ENCODE results near the gene ADAMTS12.

ADAMTS12 gene

DNA sequence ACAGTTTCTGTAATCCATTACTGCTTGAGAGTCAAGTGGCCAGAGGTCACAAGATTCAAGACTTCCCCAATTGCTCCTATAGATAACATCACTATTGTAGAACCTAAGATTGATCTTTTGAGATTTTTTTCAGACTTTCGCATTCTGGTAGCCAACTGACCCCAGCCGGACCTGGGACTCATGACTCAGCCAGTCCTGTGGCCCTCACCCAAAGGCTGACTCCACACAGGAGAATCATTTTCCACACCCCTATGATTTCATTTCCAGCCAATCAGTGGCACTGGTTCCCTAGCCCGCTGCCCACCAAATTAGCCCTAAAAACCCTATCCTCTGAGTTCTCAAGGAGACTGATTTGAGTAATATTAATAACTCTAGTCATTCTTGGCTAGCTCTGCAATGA is 414.8 kb downstream of the ADAMTS12 start:
- TF ChIP-seq POLR2AphosphoS5 (IDR thresholded peaks at IDR 0.05; ENCODE audit: low read depth, low read length) (no peak), TAF1 (IDR thresholded peaks at IDR 0.05; ENCODE audit: borderline replicate concordance, insufficient read depth, low read length) (no peak), SIN3A (IDR thresholded peaks at IDR 0.05; ENCODE audit: borderline replicate concordance, insufficient read depth, low read length) (no peak), FOXP2 (optimal IDR thresholded peaks at IDR 0.05; ENCODE audit: borderline replicate concordance, extremely low read depth, extremely low read length, insufficient read depth) (no peak)
- TF ChIP-seq, protein P1, sequence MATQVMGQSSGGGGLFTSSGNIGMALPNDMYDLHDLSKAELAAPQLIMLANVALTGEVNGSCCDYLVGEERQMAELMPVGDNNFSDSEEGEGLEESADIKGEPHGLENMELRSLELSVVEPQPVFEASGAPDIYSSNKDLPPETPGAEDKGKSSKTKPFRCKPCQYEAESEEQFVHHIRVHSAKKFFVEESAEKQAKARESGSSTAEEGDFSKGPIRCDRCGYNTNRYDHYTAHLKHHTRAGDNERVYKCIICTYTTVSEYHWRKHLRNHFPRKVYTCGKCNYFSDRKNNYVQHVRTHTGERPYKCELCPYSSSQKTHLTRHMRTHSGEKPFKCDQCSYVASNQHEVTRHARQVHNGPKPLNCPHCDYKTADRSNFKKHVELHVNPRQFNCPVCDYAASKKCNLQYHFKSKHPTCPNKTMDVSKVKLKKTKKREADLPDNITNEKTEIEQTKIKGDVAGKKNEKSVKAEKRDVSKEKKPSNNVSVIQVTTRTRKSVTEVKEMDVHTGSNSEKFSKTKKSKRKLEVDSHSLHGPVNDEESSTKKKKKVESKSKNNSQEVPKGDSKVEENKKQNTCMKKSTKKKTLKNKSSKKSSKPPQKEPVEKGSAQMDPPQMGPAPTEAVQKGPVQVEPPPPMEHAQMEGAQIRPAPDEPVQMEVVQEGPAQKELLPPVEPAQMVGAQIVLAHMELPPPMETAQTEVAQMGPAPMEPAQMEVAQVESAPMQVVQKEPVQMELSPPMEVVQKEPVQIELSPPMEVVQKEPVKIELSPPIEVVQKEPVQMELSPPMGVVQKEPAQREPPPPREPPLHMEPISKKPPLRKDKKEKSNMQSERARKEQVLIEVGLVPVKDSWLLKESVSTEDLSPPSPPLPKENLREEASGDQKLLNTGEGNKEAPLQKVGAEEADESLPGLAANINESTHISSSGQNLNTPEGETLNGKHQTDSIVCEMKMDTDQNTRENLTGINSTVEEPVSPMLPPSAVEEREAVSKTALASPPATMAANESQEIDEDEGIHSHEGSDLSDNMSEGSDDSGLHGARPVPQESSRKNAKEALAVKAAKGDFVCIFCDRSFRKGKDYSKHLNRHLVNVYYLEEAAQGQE (IDR thresholded peaks at IDR 0.05; ENCODE audit: insufficient read depth in 1 of 2, low read depth in 2 of 2, low read length in 2 of 2) = no peak

DNA sequence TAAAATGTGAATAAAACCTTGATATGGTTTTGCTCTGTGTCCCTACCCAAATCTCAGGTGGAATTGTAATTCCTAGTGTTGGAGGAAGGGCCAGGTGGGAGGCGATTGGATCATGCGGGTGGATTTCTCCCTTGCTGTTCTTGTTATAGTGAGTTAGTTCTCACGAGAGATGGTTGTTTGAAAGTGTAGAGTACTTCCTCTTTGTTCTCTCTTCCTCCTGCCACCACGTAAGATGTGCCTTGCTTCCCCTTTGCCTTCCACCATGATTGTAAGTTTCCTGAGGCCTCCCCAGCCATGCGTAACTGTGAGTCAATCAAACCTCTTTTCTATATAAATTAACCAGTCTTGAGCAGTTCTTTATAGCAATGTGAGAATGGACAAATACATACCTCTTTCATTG is 416.1 kb downstream of the ADAMTS12 start:
- no peak for TF ChIP-seq TAF1 (IDR thresholded peaks at IDR 0.05; ENCODE audit: borderline replicate concordance, insufficient read depth, low read length)
- TF ChIP-seq SIN3A (IDR thresholded peaks at IDR 0.05; ENCODE audit: borderline replicate concordance, insufficient read depth, low read length) = no peak
- TF ChIP-seq, protein P1 (IDR thresholded peaks at IDR 0.05; ENCODE audit: insufficient read depth in 1 of 2, low read depth in 2 of 2, low read length in 2 of 2) = no peak
- no peak for TF ChIP-seq POLR2AphosphoS5 (IDR thresholded peaks at IDR 0.05; ENCODE audit: low read depth, low read length)
- no peak for TF ChIP-seq FOXP2 (optimal IDR thresholded peaks at IDR 0.05; ENCODE audit: borderline replicate concordance, extremely low read depth, extremely low read length, insufficient read depth)

DNA sequence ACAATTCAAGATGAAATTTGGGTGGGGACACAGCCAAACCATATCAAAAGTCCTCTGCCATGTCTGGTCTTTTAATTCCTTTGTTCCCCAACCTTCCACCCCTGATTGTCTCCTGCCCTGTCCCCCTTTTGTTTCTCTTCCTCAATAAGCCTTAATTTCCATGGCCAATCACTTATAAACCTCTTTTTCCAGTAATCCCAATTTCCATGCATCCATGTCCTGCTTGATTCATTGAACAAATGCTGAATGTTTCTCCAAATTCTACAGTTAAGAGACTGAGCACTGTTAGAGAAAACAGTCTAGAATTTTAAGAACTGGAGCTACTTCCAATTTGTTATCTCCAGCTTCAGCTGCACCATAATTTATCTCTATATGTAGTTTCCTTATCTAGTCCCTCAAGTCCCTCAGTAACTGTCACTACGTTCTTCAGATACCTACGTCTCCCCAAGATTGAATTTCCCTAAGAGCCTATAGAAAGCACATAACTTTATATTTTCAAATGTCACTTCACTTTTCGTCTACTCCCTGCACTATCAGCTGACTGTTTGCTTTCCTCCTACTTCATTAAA is 416.8 kb downstream of the ADAMTS12 start:
- TF ChIP-seq SIN3A (IDR thresholded peaks at IDR 0.05; ENCODE audit: borderline replicate concordance, insufficient read depth, low read length) (no peak), FOXP2 (optimal IDR thresholded peaks at IDR 0.05; ENCODE audit: borderline replicate concordance, extremely low read depth, extremely low read length, insufficient read depth) (no peak), POLR2AphosphoS5 (IDR thresholded peaks at IDR 0.05; ENCODE audit: low read depth, low read length) (no peak), TAF1 (IDR thresholded peaks at IDR 0.05; ENCODE audit: borderline replicate concordance, insufficient read depth, low read length) (no peak)
- TF ChIP-seq, protein P1 (IDR thresholded peaks at IDR 0.05; ENCODE audit: insufficient read depth in 1 of 2, low read depth in 2 of 2, low read length in 2 of 2) = no peak

DNA sequence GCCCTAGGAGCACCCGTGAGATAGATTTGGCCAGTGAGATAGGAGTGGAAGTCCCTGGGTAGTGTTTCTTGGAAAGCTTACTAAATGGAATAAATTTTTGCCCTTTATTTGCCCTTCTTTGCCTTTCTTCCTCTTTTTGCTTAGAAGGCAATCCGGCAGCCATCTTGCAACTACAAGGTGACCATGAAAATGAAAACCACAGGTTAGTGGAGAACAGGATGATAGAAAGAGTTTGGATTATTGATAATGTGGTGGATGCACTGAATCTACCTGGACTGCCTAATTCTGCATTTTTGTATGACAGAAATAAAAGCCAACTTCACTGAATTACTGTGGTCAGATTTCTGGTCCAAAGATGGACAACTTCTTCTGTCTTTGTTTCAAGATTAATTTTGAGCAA is 417.8 kb downstream of the ADAMTS12 start:
- no peak for TF ChIP-seq POLR2AphosphoS5 (IDR thresholded peaks at IDR 0.05; ENCODE audit: low read depth, low read length)
- no peak for TF ChIP-seq FOXP2 (optimal IDR thresholded peaks at IDR 0.05; ENCODE audit: borderline replicate concordance, extremely low read depth, extremely low read length, insufficient read depth)
- no peak for TF ChIP-seq TAF1 (IDR thresholded peaks at IDR 0.05; ENCODE audit: borderline replicate concordance, insufficient read depth, low read length)
- no peak for TF ChIP-seq SIN3A (IDR thresholded peaks at IDR 0.05; ENCODE audit: borderline replicate concordance, insufficient read depth, low read length)
- TF ChIP-seq, protein P1 (IDR thresholded peaks at IDR 0.05; ENCODE audit: insufficient read depth in 1 of 2, low read depth in 2 of 2, low read length in 2 of 2) = no peak

All from PFSK-1 (cell line).